Measurements from ENCODE around the gene COG1. TPM values are rescaled to one million over a fixed set of nuclear protein-coding genes. Genes with fewer than 3 reads are reported as not detected.
A peak's percentile ranks its signal among the peaks of the same experiment; 100 is the strongest.

Gene COG1
- total RNA-seq, 1 donor from 2014 or later = 26.7 TPM

- H3K36me3 ChIP-seq (ENCODE audit: control insufficient read depth, insufficient read depth, low read length) = peaks cover 1% of the 10 kb centered on the region
- TF ChIP-seq CTCF (IDR thresholded peaks at IDR 0.05; ENCODE audit: insufficient read depth, low read length, poor library complexity, severe bottlenecking) = peak; percentile 50
- DNase-seq (ENCODE audit: low read depth) = no peak
- no peaks in the 10 kb centered on the region for H3K27me3 ChIP-seq (ENCODE audit: control insufficient read depth, insufficient read depth, low read length)
- H3K4me3 ChIP-seq (ENCODE audit: low read depth, low read length) = no peak overlapping the region
Measured at GRCh38 chr17:73196500-73196899, 3.6 kb downstream of the COG1 start.

- Histone ChIP-seq H3K36me3 (ENCODE audit: control insufficient read depth, insufficient read depth, low read length) (peaks cover 1% of the 10 kb centered on the region), H3K27me3 (ENCODE audit: control insufficient read depth, insufficient read depth, low read length) (no peaks in the 10 kb centered on the region), H3K4me3 (ENCODE audit: low read depth, low read length) (no peak overlapping the region)
- no peak for DNase-seq (ENCODE audit: low read depth)
- TF ChIP-seq CTCF (IDR thresholded peaks at IDR 0.05; ENCODE audit: insufficient read depth, low read length, poor library complexity, severe bottlenecking) = no peak
Measured at GRCh38 chr17:73197161-73197560, 4.3 kb downstream of the COG1 start.

GRCh38 chr17:73198201-73198929, 5.5 kb downstream of the COG1 start:
- no peak for DNase-seq (ENCODE audit: low read depth)
- H3K27me3 ChIP-seq (ENCODE audit: control insufficient read depth, insufficient read depth, low read length) = no peaks in the 10 kb centered on the region
- no peak overlapping the region for H3K4me3 ChIP-seq (ENCODE audit: low read depth, low read length)
- H3K36me3 ChIP-seq (ENCODE audit: control insufficient read depth, insufficient read depth, low read length) = peaks cover 1% of the 10 kb centered on the region
- TF ChIP-seq CTCF (IDR thresholded peaks at IDR 0.05; ENCODE audit: insufficient read depth, low read length, poor library complexity, severe bottlenecking) = no peak

DNA sequence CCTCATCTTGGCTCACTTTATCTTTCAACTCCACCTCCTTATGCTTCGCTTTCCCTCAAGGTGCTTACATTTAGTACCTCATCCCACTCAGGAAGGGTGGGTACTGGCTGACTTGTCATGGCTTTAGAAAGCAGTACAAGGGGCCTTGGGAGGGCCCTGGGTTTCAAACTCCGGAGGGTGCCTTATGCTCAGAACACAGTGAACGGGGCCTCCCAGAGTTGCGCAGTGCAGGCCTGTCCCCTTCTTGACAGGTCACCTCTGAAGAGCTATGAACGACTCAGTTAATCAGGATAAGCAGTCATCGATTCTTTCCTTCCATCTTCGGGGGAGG, 6.0 kb downstream of the COG1 start:
- DNase-seq (ENCODE audit: low read depth) = no peak
- no peak for TF ChIP-seq CTCF (IDR thresholded peaks at IDR 0.05; ENCODE audit: insufficient read depth, low read length, poor library complexity, severe bottlenecking)
- H3K36me3 ChIP-seq (ENCODE audit: control insufficient read depth, insufficient read depth, low read length) = peaks cover 1% of the 10 kb centered on the region
- H3K27me3 ChIP-seq (ENCODE audit: control insufficient read depth, insufficient read depth, low read length) = no peaks in the 10 kb centered on the region
- H3K4me3 ChIP-seq (ENCODE audit: low read depth, low read length) = no peak overlapping the region

GRCh38 chr17:73199751-73200317, 7.0 kb downstream of the COG1 start:
- TF ChIP-seq CTCF (IDR thresholded peaks at IDR 0.05; ENCODE audit: insufficient read depth, low read length, poor library complexity, severe bottlenecking) = no peak
- DNase-seq (ENCODE audit: low read depth) = no peak
- H3K36me3 ChIP-seq (ENCODE audit: control insufficient read depth, insufficient read depth, low read length) = peaks cover 1% of the 10 kb centered on the region
- no peak overlapping the region for H3K4me3 ChIP-seq (ENCODE audit: low read depth, low read length)
- no peaks in the 10 kb centered on the region for H3K27me3 ChIP-seq (ENCODE audit: control insufficient read depth, insufficient read depth, low read length)

DNA sequence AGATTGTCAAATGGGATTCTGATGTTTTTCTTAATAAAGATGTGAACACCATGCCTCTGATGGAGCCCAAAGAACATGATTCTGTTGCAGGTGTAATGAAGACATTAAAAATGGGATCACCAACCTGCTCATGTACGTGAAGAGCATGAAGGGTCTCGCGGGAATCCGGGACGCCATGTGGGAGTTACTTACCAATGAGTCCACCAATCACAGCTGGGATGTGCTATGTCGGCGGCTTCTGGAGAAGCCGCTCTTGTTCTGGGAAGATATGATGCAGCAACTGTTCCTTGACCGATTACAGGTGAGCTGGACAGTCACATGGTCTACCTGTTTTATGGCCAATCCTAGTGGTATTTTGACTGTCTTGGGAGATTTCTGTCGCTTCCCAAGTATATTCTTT, 7.6 kb downstream of the COG1 start:
- peaks cover 1% of the 10 kb centered on the region for H3K36me3 ChIP-seq (ENCODE audit: control insufficient read depth, insufficient read depth, low read length)
- TF ChIP-seq CTCF (IDR thresholded peaks at IDR 0.05; ENCODE audit: insufficient read depth, low read length, poor library complexity, severe bottlenecking) = no peak
- H3K4me3 ChIP-seq (ENCODE audit: low read depth, low read length) = no peak overlapping the region
- no peaks in the 10 kb centered on the region for H3K27me3 ChIP-seq (ENCODE audit: control insufficient read depth, insufficient read depth, low read length)
- no peak for DNase-seq (ENCODE audit: low read depth)
